Epithelial cell of proximal tubule (primary cell): Measurements from ENCODE around the gene ECHDC3. TPM values are rescaled to one million over a fixed set of nuclear protein-coding genes. Genes with fewer than 3 reads are reported as not detected.
"Not testable (repeated sequence)": the region's sequence is repeated elsewhere in the genome, so short reads cannot be mapped to it uniquely, and the experiment has no call there.

Experiments
- DNase-seq: peaks from one replicate; pipeline ENCODE4 v3.0.0-alpha.2; 2011; ENCODE audit warnings: low read depth
- H3K4me3 ChIP-seq: 2 replicates; pipeline ENCODE4 v1.5.1; 2011; ENCODE audit warnings: low read depth, mild to moderate bottlenecking, low read length
- CTCF ChIP-seq: conservative IDR thresholded peaks from 2 replicates; pipeline ENCODE4 v1.5.1; 2012; ENCODE audit warnings: low read depth, mild to moderate bottlenecking, low read length
- total RNA-seq: library from RNA; depleted of rRNA; stranded (reverse); fragments of >200 nt; gene quantifications from 2 replicates; pipeline ENCODE4 v1.2.3, GENCODE V29; 2015

Gene ECHDC3
- total RNA-seq, 1 donor from 2014 or later, result 20.2 TPM

DNA sequence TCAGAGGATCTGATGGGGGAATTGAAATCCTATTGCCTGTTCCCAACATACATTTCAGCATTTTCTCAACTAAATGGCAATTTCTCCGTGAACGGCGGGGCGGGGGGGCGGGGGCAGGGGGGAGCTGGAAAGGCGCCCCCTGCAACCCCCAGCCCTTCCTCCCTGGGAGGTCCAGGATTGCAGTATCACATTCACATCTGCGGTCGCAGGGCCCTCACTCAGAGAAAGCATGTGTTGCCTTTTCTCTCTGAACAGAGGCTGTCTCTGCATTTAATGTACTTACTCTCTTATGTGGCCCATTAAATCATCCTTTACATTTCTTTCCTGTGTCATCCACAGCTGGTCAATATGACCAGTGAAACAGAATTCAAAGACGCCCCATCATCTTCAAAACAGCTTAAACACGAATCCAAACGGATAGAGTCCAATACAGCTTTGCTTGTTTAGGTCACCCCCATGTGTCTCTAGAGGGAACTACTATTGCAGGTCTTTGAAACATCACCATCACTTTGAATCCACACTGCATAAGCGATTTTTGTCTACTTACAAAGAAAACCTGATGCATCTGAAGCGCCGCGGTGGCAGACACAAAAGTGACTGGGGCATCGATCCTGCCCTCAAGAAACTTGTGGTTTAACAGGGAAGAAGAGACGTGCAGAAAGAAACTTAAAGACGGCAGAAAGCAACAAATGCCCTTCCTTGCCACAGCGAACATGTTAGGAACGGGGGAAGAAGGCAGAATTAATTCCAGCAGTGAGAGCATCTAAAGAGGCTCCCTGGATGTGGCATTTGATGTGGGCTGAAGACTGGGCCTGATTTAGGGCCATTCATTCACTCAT is 17.0 kb upstream of the ECHDC3 start:
- peak; percentile 23 for DNase-seq
- H3K4me3 ChIP-seq, result no peak overlapping the region
- TF ChIP-seq CTCF, result peak; percentile 93

- no peak for DNase-seq
- TF ChIP-seq CTCF, result no peak
- H3K4me3 ChIP-seq, result no peak overlapping the region
Measured at GRCh38 chr10:11725912-11726311, 16.3 kb upstream of the ECHDC3 start.

- no peak overlapping the region for H3K4me3 ChIP-seq
- DNase-seq, result no peak
- no peak for TF ChIP-seq CTCF
Measured at GRCh38 chr10:11727563-11727962, 14.6 kb upstream of the ECHDC3 start.

DNA sequence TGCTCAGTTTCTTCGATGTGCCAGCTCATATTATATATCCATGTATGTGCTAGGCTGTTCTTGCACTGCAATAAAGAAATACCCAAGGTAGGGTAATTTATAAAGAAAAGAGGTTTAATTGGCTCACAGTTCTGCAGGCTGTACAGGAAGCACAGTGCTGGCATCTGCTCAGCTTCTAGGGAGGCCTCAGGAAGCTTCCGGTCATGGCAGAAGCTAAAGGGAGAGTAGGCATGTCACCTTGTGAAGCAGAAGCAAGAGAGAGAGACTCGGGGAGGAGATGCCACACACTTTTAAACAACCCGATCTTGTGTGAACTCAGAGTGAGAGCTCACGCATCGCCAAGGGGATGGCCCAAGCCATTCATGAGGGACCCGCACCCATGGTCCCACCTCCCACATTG is 13.8 kb upstream of the ECHDC3 start:
- no peak for TF ChIP-seq CTCF
- no peak for DNase-seq
- no peak overlapping the region for H3K4me3 ChIP-seq

GRCh38 chr10:11729790-11730315 is 12.3 kb upstream of the ECHDC3 start:
- no peak for DNase-seq

DNA sequence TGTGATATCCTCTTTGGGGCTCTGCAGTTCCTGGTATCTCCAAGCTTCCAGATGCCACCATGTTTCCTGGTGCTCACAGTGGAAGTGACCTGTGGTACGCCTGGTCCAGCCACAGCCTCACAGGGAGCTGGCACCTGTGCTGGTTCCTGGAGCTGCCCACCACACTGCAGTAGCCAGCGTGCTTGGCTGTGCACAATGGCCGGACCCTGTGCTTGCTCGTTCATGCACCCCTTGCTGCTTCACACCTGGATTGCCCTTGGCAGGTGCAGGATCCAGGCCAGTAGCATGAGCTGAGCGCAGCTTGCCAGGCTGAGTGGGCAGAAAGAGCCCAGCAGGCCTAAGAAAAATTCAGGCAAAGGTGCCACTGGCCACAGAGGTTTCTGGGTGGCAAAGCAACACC is 11.4 kb upstream of the ECHDC3 start:
- no peak for TF ChIP-seq CTCF
- no peak for DNase-seq
- no peak overlapping the region for H3K4me3 ChIP-seq

More at GRCh38 chr10:11729790-11730315, 12.3 kb upstream of the ECHDC3 start:
- TF ChIP-seq CTCF, result no peak
- no peak overlapping the region for H3K4me3 ChIP-seq

GRCh38 chr10:11736767-11737166 is 5.4 kb upstream of the ECHDC3 start:
- DNase-seq, result not testable (repeated sequence)
- H3K4me3 ChIP-seq, result peak overlapping the region; percentile 24

DNA sequence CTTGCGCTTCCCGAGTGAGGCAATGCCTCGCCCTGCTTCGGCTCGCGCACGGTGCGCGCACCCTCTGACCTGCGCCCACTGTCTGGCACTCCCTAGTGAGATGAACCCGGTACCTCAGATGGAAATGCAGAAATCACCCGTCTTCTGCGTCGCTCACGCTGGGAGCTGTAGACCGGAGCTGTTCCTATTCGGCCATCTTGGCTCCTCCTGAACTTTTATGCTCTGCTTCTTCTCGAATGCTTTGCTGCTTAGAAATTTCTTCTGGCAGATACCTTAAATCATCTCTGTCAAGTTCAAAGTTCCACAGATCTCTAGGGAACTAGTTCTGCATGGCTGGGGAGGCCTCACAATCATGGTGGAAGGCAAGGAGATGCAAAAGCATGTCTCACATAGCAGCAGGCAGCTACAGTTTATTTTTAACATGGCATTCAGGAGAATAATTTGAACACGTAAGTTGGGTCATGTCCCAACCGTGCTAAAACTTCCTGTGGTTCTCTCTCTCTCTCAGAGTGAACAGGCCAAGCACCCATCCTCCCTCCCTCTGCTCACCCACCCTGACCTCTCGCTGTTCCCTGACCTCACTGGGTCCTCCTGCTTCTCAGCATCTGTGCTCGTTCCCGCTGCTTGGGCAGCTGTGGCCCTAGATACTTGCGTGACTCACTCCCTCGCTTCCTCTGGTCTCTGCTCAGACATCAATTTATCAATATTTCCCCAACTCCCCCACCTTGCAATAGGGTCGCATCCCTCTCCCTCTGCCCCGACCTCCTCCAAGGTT is 4.7 kb upstream of the ECHDC3 start:
- peak overlapping the region; percentile 24 for H3K4me3 ChIP-seq

More for the DNA sequence above, 4.7 kb upstream of the ECHDC3 start:
- DNase-seq, result not testable (repeated sequence)
